COLO829 (cell line): Measurements from ENCODE around the gene TNN.
"Not testable (repeated sequence)": the region's sequence is repeated elsewhere in the genome, so short reads cannot be mapped to it uniquely, and the experiment has no call there.

Experiments used
- DNase-seq: peaks from one replicate; pipeline ENCODE4 v3.0.0; 2012; ENCODE audit warnings: low spot score

The TNN gene

DNA sequence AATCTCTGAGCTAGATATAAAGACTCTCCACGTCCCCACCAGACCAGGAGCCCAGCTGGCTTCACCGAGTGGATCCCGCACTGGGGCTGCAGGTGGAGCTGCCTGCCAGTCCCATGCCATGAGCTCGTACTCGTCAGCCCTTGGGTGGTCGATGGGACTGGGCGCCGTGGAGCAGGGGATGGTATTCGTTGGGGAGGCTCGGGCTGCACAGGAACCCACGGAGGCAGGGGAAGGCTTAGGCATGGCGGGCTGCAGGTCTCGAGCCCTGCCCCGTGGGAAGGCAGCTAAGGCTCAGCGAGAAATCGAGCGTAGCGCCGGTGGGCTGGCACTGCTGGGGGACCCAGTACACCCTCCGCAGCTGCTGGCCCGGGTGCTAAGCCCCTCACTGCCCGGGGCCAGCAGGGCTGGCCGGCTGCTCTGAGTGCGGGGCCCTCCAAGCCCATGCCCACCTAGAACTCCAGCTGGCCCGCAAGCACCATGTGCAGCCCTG is 40.7 kb downstream of the TNN start:
- DNase-seq: not testable (repeated sequence)

- no peak for DNase-seq
Measured at GRCh38 chr1:175114996-175115395, 47.4 kb downstream of the TNN start.

GRCh38 chr1:175116210-175116798 is 48.7 kb downstream of the TNN start:
- no peak for DNase-seq

DNA sequence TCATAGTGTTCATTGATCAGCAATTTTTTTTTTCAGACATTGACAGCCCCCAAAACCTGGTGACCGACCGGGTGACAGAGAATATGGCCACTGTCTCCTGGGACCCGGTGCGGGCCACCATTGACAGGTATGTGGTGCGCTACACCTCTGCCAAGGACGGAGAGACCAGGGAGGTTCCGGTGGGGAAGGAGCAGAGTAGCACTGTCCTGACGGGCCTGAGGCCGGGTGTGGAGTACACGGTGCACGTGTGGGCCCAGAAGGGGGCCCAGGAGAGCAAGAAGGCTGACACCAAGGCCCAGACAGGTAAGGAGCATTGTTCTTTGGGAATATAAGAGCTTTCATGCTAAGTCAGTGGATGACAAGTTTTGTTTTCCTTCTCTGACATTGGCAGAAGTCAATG is 49.3 kb downstream of the TNN start:
- no peak for DNase-seq

DNA sequence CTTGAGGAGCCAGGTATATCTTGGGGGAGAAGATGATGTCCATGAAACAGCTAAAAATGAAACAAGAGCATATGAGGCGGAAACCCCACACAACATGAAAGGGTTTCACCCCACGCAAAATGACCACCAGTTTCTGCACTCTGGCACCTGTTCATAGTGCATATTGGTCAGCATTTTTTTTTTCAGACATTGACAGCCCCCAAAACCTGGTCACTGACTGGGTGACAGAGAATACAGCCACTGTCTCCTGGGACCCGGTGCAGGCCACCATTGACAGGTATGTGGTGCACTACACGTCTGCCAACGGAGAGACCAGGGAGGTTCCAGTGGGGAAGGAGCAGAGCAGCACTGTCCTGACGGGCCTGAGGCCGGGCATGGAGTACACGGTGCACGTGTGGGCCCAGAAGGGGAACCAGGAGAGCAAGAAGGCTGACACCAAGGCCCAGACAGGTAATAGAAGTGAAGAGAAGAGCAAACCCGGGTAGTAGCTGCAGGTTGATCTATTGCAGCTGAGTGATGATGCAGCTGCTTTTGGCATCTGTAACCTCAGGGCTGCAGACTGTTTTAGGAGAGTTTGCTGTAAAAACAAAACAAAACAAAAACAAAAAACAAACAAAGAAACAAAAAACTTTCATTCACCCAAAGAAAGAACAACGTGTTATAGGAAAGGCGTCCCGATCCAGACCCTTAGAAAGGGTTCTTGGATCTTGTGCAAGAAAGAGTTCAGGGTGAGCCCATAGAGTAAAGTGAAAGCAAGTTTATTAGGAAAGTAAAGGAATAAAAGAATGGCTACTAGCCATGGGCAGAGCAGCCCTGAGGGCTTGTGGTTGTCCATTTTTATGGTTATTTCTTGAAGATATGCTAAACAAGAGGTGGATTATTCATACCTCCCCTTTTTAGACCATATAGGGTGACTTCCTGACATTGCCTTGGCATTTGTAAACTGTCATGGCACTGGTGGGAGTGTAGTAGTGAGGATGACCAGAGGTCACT is 51.0 kb downstream of the TNN start:
- no peak for DNase-seq

GRCh38 chr1:175120511-175120910 is 52.9 kb downstream of the TNN start:
- DNase-seq: no peak

- no peak for DNase-seq
Measured at GRCh38 chr1:175124861-175125260, 57.2 kb downstream of the TNN start.

- no peak for DNase-seq
Measured at GRCh38 chr1:175126347-175126746, 58.7 kb downstream of the TNN start.

DNA sequence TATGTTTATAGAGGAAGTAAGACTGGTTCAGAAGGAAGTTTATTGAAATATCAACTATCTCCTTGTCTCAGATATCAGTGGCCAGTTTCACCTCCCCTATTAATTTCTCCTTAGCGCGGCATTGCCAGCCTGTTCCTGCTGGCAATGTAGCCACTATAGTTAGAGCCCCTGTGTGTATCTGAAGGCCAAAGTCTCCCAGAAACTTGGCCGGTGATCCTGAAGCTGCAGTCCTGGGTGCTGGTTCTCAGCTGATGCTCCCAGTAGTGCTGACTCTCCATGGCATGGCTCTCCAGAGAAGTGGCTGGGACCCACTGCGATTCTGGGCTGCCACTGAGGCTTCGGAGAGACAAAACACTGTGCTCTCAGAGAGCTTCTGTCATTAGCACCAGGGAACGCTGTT is 59.9 kb downstream of the TNN start:
- DNase-seq: no peak

DNA sequence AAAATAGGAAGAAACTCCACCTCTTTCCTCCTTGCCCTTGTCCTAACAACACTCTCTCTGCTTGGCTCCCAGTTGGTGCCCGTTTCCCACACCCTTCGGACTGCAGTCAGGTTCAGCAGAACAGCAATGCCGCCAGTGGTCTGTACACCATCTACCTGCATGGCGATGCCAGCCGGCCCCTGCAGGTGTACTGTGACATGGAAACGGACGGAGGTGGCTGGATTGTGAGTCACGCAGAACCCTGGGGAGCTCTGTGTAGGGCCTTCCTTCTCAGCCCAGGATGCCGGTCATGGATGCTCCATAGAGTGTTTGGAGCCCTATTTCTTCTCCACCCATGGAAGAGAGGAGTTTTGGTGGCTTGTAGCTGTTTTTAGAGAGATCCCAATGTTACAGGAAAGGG is 60.9 kb downstream of the TNN start:
- no peak for DNase-seq

- DNase-seq: no peak
Measured at GRCh38 chr1:175129182-175129581, 61.5 kb downstream of the TNN start.

- DNase-seq: no peak
Measured at GRCh38 chr1:175129644-175129996, 62.0 kb downstream of the TNN start.

DNA sequence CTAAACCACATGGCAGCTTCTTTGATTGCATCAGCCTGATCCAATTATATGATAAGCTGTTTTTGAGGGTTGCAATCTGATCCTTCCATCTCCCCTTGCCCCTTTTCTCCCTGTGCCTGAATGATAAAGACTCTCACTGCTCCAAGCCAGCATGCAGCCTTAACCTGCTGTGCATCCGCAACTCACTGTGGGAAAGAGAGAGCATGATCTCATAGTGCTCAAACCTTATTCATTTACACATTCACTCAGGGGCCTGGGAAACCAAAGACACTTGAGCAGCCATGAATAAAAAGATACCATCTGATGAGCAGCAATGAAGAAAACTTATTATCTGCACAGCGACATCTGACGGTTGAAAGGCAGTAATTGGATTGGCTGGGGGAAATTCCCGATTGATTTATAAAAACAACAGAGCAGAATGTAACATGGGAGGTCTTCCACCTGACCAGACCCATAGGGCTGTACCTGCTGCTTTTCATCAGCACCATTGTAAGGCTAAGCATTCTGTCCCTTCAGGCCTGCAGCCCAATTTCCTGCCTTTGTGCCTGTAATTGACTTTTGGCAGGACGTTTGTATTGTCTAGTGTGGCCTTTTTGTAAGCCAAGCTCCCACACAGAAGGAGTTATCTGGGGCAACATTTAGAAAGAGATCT is 62.5 kb downstream of the TNN start:
- DNase-seq: no peak

DNA sequence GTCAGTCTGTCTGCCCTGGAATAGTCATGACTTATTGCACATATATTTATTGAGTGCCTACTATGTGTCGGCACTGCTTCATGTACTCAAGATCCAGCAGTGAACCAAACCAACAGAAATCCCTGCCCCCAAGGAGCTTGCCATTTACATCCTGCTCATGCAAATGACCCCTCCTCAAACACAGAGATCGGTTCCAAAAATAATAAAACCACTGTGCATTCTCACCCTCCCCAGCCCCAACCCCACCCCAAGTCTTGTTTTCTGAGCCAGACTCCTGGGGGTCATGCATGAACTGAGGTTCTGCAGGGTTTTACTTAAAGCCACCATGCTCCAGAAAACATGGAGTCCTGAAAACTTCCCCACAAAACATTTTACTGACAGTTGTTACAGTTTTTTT is 63.0 kb downstream of the TNN start:
- no peak for DNase-seq

DNA sequence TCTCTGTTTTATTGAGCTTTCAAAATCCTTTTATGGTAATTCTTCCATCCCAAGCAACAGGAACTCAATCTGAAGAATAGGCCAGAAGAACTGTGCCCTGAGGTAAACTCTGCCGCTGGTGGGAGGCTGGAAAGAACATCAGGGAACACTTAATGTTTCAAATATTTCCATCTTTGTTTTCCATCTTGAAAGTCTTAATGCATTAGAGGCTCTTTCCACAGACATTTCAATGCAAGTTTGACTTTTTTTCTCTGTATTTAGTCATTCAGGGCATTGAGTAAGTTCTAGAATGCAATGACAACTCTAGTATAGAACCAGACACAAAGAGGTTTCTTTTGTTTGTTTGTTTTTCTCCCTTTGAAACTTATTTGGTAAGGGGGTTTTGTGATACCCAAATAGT is 63.5 kb downstream of the TNN start:
- no peak for DNase-seq

DNA sequence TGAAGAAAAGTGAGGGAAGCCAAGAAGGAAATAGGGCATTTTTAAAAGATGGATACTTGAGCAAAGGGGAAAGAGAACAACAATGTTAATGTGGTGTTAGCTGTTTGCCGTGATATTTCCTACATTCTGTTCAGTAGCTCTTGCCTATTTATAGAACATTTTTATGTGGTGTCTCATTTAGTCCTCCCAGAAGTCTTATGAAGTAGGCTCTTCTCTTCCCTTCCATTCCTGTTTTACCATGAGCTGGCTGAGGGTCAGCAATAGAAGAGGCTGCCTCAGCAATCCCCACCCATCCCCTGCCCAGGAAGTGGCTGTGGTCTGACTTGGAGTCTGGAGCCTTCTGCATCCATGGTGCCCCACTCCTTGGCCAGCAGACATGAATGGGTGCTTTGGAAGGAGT is 64.8 kb downstream of the TNN start:
- DNase-seq: peak; percentile 67

GRCh38 chr1:175133673-175134435 is 66.2 kb downstream of the TNN start:
- no peak for DNase-seq

GRCh38 chr1:175134500-175134899 is 66.9 kb downstream of the TNN start:
- no peak for DNase-seq

DNA sequence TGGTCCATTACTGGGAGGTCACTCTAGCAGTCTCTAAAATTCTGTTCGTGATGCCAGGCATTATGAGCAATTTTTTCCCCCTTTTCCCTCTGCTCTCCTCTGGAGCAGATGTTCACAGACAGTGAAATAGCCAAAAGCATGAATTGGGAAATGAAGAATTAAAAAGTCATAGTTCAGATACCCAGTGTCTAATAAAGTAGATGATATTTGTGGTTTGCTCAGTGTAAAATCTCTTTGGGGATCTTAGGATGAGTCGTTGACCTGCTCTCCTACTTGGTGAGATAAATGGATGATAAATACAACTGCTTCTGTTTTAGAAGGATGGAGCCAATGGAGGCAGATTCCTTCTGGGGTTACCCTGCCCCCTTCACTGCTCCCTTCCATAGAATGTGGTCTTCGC is 68.6 kb downstream of the TNN start:
- DNase-seq: no peak

- no peak for DNase-seq
Measured at GRCh38 chr1:175137369-175137768, 69.7 kb downstream of the TNN start.

GRCh38 chr1:175138579-175138978 is 70.9 kb downstream of the TNN start:
- no peak for DNase-seq

DNA sequence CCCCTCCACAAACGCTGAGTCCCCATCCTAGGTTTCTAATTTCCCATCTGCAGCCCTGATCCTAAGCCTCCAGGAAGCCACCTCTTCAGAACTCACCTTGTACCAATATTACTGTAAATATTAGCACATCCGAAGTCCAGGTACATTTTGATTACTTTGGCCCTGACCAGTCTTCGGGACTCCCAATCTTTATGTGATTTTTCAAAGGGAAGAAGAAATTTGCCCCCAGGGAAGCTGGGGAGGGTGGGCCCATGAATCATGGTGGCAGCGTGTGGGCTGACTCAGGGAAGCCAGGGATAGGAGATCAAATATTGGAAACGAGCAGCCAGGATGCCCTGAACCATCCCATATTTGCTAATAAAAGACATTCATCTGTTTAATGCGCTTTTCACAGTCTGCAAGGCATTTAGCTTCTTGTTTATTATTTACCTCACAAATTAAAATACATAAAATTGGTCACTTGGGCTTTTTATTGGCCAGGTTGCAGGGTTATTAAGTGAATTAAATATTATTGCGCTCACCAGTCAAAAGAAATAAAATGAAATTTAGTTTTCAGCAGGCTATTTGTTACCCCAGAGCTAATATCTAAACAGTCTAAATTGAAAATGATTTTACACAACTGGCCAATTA is 78.4 kb downstream of the TNN start:
- no peak for DNase-seq
